ENCODE data around the gene HAND2. TPM values are rescaled to one million over a fixed set of nuclear protein-coding genes. Genes with fewer than 3 reads are reported as not detected.

Gene HAND2
- total RNA-seq, 6 experiments from 2014 or later = 2.1 to 11.2 (median 6.2) TPM

DNA sequence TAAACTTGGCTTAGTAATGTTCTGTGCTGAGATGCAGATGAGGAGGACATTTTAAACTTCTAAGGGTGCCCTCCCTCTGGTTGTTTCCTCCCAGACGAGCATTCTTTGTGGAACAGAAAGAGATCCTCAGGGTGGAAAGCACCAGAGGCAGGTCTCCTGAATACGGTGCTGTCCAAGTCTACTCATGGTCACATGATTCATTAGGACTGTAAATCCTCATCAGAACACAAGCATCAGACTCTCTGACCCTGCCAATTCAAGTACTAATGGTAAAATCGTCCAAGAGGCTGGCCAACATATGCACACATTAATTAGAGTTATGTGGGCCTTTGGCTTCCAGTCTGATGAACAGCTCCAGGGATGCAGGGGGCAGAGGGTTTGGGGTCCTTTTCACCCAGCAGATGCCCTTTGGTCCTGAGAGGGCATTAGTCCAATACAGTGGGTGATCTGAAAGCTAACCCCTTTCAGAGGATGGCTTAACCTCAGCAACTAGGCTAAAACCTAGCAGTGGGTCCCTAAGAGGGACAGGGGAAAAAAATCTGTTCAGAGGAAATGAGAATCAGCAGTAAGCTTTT, 18.2 kb downstream of the HAND2 start:
- intact Hi-C loops (cut with DNase I) = no loop called here
- H3K27me3 ChIP-seq = peaks cover 0 to 32% of the 10 kb centered on the region in 2 donors
- no peak overlapping the region for H3K4me3 ChIP-seq
- ATAC-seq (no peak), DNase-seq (no peak)
- H3K4me1 ChIP-seq = peaks cover 0 to 5% (median 0%) of the 10 kb centered on the region in 4 donors
- TF ChIP-seq POLR2A (IDR thresholded peaks at IDR 0.05) = no peak
- TF ChIP-seq, protein P1, sequence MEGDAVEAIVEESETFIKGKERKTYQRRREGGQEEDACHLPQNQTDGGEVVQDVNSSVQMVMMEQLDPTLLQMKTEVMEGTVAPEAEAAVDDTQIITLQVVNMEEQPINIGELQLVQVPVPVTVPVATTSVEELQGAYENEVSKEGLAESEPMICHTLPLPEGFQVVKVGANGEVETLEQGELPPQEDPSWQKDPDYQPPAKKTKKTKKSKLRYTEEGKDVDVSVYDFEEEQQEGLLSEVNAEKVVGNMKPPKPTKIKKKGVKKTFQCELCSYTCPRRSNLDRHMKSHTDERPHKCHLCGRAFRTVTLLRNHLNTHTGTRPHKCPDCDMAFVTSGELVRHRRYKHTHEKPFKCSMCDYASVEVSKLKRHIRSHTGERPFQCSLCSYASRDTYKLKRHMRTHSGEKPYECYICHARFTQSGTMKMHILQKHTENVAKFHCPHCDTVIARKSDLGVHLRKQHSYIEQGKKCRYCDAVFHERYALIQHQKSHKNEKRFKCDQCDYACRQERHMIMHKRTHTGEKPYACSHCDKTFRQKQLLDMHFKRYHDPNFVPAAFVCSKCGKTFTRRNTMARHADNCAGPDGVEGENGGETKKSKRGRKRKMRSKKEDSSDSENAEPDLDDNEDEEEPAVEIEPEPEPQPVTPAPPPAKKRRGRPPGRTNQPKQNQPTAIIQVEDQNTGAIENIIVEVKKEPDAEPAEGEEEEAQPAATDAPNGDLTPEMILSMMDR (IDR thresholded peaks at IDR 0.05) = no peak
- no peak overlapping the region for H3K27ac ChIP-seq
- 12% methylated on average over 2 of the region's 3 CpGs for WGBS (ENCODE audit: insufficient coverage, low coverage, low lambda C conversion rate, missing lambda C conversion rate)
- no peaks in the 10 kb centered on the region for H3K36me3 ChIP-seq
- H3K9me3 ChIP-seq = no peaks in the 10 kb centered on the region

DNA sequence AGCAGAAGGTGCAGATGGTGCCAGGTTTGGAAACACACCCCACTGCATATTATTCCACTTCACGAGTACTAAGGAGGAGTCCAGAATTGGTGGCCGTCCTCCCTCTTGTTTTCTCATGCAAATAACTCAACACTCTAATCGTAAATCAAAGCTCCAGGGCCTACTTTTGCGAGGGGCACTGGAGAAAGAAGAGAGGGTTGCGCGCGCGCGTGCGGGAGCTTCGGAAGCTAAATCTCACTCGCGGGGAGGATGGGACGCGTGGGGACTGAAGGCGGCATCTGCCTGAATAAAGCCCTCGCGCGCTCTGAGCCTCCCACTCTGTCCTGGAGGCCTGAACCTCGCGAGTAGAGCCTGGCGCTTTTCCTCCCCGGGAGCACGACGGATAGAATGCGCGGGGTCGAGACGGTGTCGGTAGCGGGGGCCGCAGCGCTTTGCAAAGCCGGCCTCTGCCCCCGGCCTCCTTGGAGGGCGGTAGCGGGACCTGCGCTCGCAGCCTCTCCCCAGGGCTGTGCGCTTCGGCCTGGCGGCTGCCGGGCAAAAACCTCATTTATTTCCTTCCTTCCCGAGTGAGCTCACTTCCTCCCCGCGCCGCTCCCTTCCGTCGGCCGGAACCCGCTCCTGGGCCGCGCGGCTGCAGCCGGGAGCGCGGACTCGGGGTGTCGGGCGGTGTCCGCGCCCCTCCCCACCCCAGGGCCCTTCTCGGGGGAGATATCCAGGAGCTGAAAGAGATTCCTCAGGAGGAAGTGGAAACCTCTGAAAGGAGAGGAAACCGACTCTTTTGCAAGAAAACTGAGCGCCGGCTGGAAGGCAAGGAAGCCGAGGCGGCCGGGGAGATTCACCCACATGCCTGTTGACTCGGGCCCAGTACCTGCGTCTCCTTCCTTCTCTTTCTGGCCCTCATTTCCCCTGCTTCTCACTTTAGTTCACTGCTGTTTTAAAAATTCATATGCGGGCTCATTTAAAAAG, 20.7 kb downstream of the HAND2 start:
- ATAC-seq (peak; percentile 41 to 73 (median 49)), DNase-seq (no peak)
- Histone ChIP-seq H3K4me1 (peaks cover 0 to 9% (median 0%) of the 10 kb centered on the region in 4 donors), H3K27me3 (peaks cover 5 to 48% of the 10 kb centered on the region in 2 donors), H3K27ac (peak overlapping the region in 2 of 3 donors; percentile 16 to 46), H3K9me3 (no peaks in the 10 kb centered on the region), H3K4me3 (peak overlapping the region; percentile 25 to 38 (median 28)), H3K36me3 (no peaks in the 10 kb centered on the region)
- intact Hi-C loops (cut with DNase I) = loop anchor here in 1 of 2 donors (10.0 kb wide), 1 partner anchor 615 kb away; no protein-coding TSS in a partner anchor
- TF ChIP-seq, protein P1 (IDR thresholded peaks at IDR 0.05) = no peak
- TF ChIP-seq POLR2A (IDR thresholded peaks at IDR 0.05) = peak; percentile 25
- 4% methylated on average over 36 of the region's 72 CpGs for WGBS (ENCODE audit: insufficient coverage, low coverage, low lambda C conversion rate, missing lambda C conversion rate)

DNA sequence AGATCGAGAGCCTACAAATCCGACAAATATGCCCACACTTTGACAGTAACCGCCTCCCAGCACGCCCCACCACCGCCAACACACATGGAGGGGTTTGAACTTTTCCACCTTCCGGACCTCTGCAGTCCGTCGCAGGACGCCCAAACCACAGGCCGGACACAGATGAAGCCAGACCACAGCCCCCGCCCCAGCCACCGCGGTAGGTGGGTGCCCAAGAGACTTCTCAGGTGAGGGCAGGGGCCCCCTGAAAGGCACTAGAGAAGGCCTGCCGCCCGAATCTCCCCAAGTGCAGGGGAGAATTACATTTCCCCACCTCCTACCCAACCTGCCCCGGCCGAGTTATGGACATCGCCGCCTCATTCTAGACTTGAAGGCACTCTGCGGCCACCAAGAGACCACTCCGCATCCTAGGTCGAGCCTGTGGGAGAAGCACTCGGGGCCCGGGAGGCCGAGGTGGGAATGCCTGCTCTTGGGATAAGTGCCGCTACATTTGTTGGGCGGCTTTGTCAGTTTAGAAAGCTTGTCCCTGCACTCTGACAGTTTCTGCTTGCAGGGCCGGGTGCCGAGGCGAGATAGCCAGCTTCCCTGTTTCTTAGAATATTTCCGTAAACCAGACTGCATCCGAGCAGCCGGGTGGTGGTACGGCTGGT, 21.5 kb downstream of the HAND2 start:
- Histone ChIP-seq H3K27me3 (peaks cover 5 to 56% of the 10 kb centered on the region in 2 donors), H3K27ac (peak overlapping the region in 2 of 3 donors; percentile 16 to 46), H3K4me3 (peak overlapping the region in 1 of 3 donors; percentile 25), H3K4me1 (peaks cover 0 to 9% (median 0%) of the 10 kb centered on the region in 4 donors), H3K9me3 (no peaks in the 10 kb centered on the region), H3K36me3 (no peaks in the 10 kb centered on the region)
- ATAC-seq (no peak), DNase-seq (no peak)
- TF ChIP-seq, protein P1 (IDR thresholded peaks at IDR 0.05) = no peak
- TF ChIP-seq POLR2A (IDR thresholded peaks at IDR 0.05) = no peak
- intact Hi-C loops (cut with DNase I) = loop anchor here in 1 of 2 donors (10.0 kb wide), 1 partner anchor 616 kb away; no protein-coding TSS in a partner anchor
- WGBS (ENCODE audit: insufficient coverage, low coverage, low lambda C conversion rate, missing lambda C conversion rate) = 12% methylated on average over 7 of the region's 34 CpGs
